Measurements from ENCODE around the gene CAPN12. TPM values are rescaled to one million over a fixed set of nuclear protein-coding genes. Genes with fewer than 3 reads are reported as not detected.

The CAPN12 gene
- polyA plus RNA-seq, 3 donors, result 1.8 TPM; not detected in 2

- H3K4me1 Mint-ChIP-seq, result peaks cover 94% of the 10 kb centered on the region
- H3K36me3 ChIP-seq (replicated peaks in 1 of 2; ENCODE audit: control insufficient read depth in 1 of 2, insufficient read depth in 2 of 2, low read length in 2 of 2), result no peaks in the 10 kb centered on the region
- peaks cover 98% of the 10 kb centered on the region for H3K79me2 ChIP-seq (ENCODE audit: insufficient read depth, low read length)
- H3K4me3 ChIP-seq (replicated peaks in 1 of 3; ENCODE audit: low read depth in 2 of 3, low read length in 3 of 3), result peak overlapping the region in 1 of 3 experiments; percentile 49
- no peak overlapping the region for H2AFZ ChIP-seq (ENCODE audit: insufficient read depth, low read depth, low read length, poor library complexity, severe bottlenecking)
- H4K20me1 ChIP-seq (ENCODE audit: insufficient read depth, low read length), result no peaks in the 10 kb centered on the region
- peaks cover 13 to 23% of the 10 kb centered on the region in 2 donors for H3K36me3 Mint-ChIP-seq
- TF ChIP-seq, protein P1, sequence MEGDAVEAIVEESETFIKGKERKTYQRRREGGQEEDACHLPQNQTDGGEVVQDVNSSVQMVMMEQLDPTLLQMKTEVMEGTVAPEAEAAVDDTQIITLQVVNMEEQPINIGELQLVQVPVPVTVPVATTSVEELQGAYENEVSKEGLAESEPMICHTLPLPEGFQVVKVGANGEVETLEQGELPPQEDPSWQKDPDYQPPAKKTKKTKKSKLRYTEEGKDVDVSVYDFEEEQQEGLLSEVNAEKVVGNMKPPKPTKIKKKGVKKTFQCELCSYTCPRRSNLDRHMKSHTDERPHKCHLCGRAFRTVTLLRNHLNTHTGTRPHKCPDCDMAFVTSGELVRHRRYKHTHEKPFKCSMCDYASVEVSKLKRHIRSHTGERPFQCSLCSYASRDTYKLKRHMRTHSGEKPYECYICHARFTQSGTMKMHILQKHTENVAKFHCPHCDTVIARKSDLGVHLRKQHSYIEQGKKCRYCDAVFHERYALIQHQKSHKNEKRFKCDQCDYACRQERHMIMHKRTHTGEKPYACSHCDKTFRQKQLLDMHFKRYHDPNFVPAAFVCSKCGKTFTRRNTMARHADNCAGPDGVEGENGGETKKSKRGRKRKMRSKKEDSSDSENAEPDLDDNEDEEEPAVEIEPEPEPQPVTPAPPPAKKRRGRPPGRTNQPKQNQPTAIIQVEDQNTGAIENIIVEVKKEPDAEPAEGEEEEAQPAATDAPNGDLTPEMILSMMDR (IDR thresholded peaks at IDR 0.05), result peak; percentile 60
- intact Hi-C loops (cut with micrococcal nuclease), result loop anchor here in 1 of 2 donors (2.0 kb wide), 1 partner anchor 33 kb away; no protein-coding TSS in a partner anchor
- H3K9ac ChIP-seq (ENCODE audit: insufficient read depth, low read length, poor library complexity, severe bottlenecking), result no peak overlapping the region
- H3K27me3 Mint-ChIP-seq (ENCODE audit: low read depth in 3 of 3), result no peaks in the 10 kb centered on the region
- H3K27me3 ChIP-seq (ENCODE audit: control insufficient read depth in 2 of 2, insufficient read depth in 2 of 2, low read length in 2 of 2), result no peaks in the 10 kb centered on the region
- H3K27ac ChIP-seq (ENCODE audit: low read depth in 1 of 2, low read length in 2 of 2), result peak overlapping the region; percentile 96 to 98
- peak overlapping the region; percentile 95 to 99 (median 97) for H3K27ac Mint-ChIP-seq
- peak overlapping the region; percentile 47 for H3K4me2 ChIP-seq (replicated peaks; ENCODE audit: extremely low read depth, low read length, poor library complexity, severe bottlenecking)
- peaks cover 90 to 100% of the 10 kb centered on the region in 2 donors for H3K4me1 ChIP-seq (ENCODE audit: control insufficient read depth in 1 of 2, insufficient read depth in 2 of 2, low read length in 2 of 2)
- DNase-seq, result peak in 2 of 3 donors; percentile 35 to 50
- H3K4me3 Mint-ChIP-seq, result peak overlapping the region in 1 of 2 donors; percentile 20
- no peaks in the 10 kb centered on the region for H3K9me3 ChIP-seq (replicated peaks in 1 of 2; ENCODE audit: control insufficient read depth in 1 of 2, insufficient read depth in 1 of 2, low read length in 2 of 2)
- 36% methylated on average over 6 of the region's 10 CpGs for WGBS (ENCODE audit: insufficient coverage)
- no peaks in the 10 kb centered on the region for H3K9me3 Mint-ChIP-seq
These were observed 58.4 kb downstream of the CAPN12 start for GRCh38 chr19:38685666-38686529.

DNA sequence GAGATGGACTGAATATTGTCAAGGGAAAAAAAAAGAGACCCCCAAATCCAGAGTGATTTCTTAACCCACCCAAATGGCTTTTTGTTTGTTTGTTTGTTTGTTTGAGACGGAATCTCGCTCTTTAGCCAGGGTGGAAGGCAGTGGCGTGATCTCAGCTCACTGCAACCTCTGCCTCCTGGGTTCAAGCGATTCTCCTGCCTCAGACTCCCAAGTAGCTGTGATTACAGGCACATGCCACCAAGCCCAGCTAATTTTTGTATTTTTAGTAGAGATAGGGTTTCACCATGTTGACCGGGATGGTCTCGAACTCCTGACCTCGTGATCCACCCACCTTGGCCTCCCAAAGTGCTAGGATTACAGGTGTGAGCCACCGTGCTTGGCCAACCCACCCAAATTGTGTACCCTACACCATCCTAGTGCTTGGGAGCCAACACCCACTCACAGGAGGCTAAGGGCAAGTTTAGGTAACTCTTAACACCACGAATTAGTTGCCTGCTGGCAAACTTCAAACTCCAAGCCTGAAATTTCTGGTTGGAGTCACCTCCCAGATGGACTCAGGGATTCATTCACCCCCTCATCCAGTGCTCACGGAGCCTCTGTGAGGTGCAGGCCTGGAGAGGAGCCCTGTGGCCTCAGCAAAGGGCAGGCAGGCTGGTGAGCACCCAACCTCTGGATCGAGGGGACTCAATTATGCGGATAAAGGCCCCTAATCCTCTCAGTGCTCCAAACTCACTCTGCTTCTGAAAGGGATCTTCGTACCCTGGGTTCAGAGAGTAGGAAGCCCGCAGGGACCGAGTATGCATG lies 59.2 kb downstream of the CAPN12 start:
- no peaks in the 10 kb centered on the region for H3K9me3 ChIP-seq (replicated peaks in 1 of 2; ENCODE audit: control insufficient read depth in 1 of 2, insufficient read depth in 1 of 2, low read length in 2 of 2)
- H3K27ac ChIP-seq (ENCODE audit: low read depth in 1 of 2, low read length in 2 of 2), result peak overlapping the region; percentile 96 to 98
- intact Hi-C loops (cut with micrococcal nuclease), result loop anchor here in 1 of 2 donors (2.0 to 5.0 kb wide), 2 partner anchors 32 to 717 kb away; no protein-coding TSS in a partner anchor
- peaks cover 98% of the 10 kb centered on the region for H3K79me2 ChIP-seq (ENCODE audit: insufficient read depth, low read length)
- H3K27me3 ChIP-seq (ENCODE audit: control insufficient read depth in 2 of 2, insufficient read depth in 2 of 2, low read length in 2 of 2), result no peaks in the 10 kb centered on the region
- no peak for DNase-seq
- H3K27ac Mint-ChIP-seq, result peak overlapping the region; percentile 95 to 99 (median 97)
- no peaks in the 10 kb centered on the region for H3K27me3 Mint-ChIP-seq (ENCODE audit: low read depth in 3 of 3)
- H3K4me1 Mint-ChIP-seq, result peaks cover 96% of the 10 kb centered on the region
- H4K20me1 ChIP-seq (ENCODE audit: insufficient read depth, low read length), result peaks cover 7% of the 10 kb centered on the region
- no peaks in the 10 kb centered on the region for H3K9me3 Mint-ChIP-seq
- no peak overlapping the region for H3K9ac ChIP-seq (ENCODE audit: insufficient read depth, low read length, poor library complexity, severe bottlenecking)
- H3K4me3 ChIP-seq (replicated peaks in 1 of 3; ENCODE audit: low read depth in 2 of 3, low read length in 3 of 3), result peak overlapping the region in 1 of 3 experiments; percentile 49
- H3K4me3 Mint-ChIP-seq, result peak overlapping the region; percentile 39 to 73
- H3K36me3 Mint-ChIP-seq, result peaks cover 19 to 21% of the 10 kb centered on the region in 2 donors
- H2AFZ ChIP-seq (ENCODE audit: insufficient read depth, low read depth, low read length, poor library complexity, severe bottlenecking), result no peak overlapping the region
- TF ChIP-seq, protein P1 (IDR thresholded peaks at IDR 0.05), result no peak
- WGBS (ENCODE audit: insufficient coverage), result 93% methylated on average over 8 of the region's 15 CpGs
- H3K4me2 ChIP-seq (replicated peaks; ENCODE audit: extremely low read depth, low read length, poor library complexity, severe bottlenecking), result peak overlapping the region; percentile 47
- H3K4me1 ChIP-seq (ENCODE audit: control insufficient read depth in 1 of 2, insufficient read depth in 2 of 2, low read length in 2 of 2), result peaks cover 88 to 100% of the 10 kb centered on the region in 2 donors
- no peaks in the 10 kb centered on the region for H3K36me3 ChIP-seq (replicated peaks in 1 of 2; ENCODE audit: control insufficient read depth in 1 of 2, insufficient read depth in 2 of 2, low read length in 2 of 2)
